PFSK-1 (cell line): Measurements from ENCODE around the gene MED17.

Source experiments
- FOXP2 ChIP-seq: optimal IDR thresholded peaks from 2 replicates; pipeline ENCODE3; 2011; ENCODE audit warnings: borderline replicate concordance, control low read depth, inconsistent platforms; ENCODE audit not compliant: insufficient read depth; ENCODE audit errors: extremely low read length, extremely low read depth
- POLR2AphosphoS5 ChIP-seq: IDR thresholded peaks from 2 replicates; pipeline ENCODE4 v1.6.1; 2012; ENCODE audit warnings: low read depth, mild to moderate bottlenecking, control low read depth, low read length, moderate library complexity
- SIN3A ChIP-seq: IDR thresholded peaks from 2 replicates; pipeline ENCODE4 v1.6.1; 2012; ENCODE audit warnings: mild to moderate bottlenecking, low read length, moderate library complexity, borderline replicate concordance; ENCODE audit not compliant: insufficient read depth
- TAF1 ChIP-seq: IDR thresholded peaks from 2 replicates; pipeline ENCODE4 v1.6.1; 2012; ENCODE audit warnings: low read length, control low read depth, borderline replicate concordance; ENCODE audit not compliant: insufficient read depth
- TF ChIP-seq, protein P1 (sequence below), 2 experiments: IDR thresholded peaks; 2 replicates each; pipeline versions ENCODE4 v1.6.1 to v1.8.0; 2011 to 2012; ENCODE audit warnings: low read depth in 2 of 2, low read length in 2 of 2, control low read depth in 1 of 2, inconsistent platforms in 1 of 2, mild to moderate bottlenecking in 1 of 2, moderate library complexity in 1 of 2; ENCODE audit not compliant: insufficient read depth in 1 of 2

Gene MED17

GRCh38 chr11:93831343-93832127 is 47.5 kb downstream of the MED17 start:
- TF ChIP-seq SIN3A (no peak), FOXP2 (no peak), TAF1 (no peak), POLR2AphosphoS5 (no peak)
- TF ChIP-seq, protein P1, sequence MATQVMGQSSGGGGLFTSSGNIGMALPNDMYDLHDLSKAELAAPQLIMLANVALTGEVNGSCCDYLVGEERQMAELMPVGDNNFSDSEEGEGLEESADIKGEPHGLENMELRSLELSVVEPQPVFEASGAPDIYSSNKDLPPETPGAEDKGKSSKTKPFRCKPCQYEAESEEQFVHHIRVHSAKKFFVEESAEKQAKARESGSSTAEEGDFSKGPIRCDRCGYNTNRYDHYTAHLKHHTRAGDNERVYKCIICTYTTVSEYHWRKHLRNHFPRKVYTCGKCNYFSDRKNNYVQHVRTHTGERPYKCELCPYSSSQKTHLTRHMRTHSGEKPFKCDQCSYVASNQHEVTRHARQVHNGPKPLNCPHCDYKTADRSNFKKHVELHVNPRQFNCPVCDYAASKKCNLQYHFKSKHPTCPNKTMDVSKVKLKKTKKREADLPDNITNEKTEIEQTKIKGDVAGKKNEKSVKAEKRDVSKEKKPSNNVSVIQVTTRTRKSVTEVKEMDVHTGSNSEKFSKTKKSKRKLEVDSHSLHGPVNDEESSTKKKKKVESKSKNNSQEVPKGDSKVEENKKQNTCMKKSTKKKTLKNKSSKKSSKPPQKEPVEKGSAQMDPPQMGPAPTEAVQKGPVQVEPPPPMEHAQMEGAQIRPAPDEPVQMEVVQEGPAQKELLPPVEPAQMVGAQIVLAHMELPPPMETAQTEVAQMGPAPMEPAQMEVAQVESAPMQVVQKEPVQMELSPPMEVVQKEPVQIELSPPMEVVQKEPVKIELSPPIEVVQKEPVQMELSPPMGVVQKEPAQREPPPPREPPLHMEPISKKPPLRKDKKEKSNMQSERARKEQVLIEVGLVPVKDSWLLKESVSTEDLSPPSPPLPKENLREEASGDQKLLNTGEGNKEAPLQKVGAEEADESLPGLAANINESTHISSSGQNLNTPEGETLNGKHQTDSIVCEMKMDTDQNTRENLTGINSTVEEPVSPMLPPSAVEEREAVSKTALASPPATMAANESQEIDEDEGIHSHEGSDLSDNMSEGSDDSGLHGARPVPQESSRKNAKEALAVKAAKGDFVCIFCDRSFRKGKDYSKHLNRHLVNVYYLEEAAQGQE (IDR thresholded peaks at IDR 0.05; ENCODE audit: insufficient read depth in 1 of 2, low read depth in 2 of 2, low read length in 2 of 2) = no peak

- TF ChIP-seq, protein P1 (IDR thresholded peaks at IDR 0.05; ENCODE audit: insufficient read depth in 1 of 2, low read depth in 2 of 2, low read length in 2 of 2) = no peak
- TF ChIP-seq SIN3A (no peak), TAF1 (no peak), FOXP2 (no peak), POLR2AphosphoS5 (no peak)
These were observed 48.7 kb downstream of the MED17 start for GRCh38 chr11:93832780-93833179.

DNA sequence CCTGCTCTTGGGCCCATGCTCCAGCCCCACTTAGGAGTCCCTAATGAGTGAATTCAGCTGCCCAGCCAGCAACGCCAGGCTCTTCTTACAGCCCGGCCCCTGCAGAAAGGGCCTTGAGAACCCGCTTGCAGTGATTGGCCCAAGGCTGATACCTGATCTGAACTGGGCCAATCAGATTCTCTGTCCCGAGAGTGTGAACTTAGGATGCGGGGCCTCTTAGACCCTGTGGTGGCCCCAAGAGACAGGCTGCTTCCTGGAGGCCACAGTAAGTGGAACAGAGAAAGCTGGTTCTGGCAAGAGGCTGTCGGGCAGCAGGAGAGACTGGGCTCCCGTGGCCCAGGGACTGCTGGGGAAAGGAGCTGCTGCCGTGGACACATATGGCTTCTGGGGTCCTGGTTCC is 54.9 kb downstream of the MED17 start:
- TF ChIP-seq FOXP2 (no peak), SIN3A (no peak), TAF1 (no peak), POLR2AphosphoS5 (no peak)
- TF ChIP-seq, protein P1 (IDR thresholded peaks at IDR 0.05; ENCODE audit: insufficient read depth in 1 of 2, low read depth in 2 of 2, low read length in 2 of 2) = no peak

DNA sequence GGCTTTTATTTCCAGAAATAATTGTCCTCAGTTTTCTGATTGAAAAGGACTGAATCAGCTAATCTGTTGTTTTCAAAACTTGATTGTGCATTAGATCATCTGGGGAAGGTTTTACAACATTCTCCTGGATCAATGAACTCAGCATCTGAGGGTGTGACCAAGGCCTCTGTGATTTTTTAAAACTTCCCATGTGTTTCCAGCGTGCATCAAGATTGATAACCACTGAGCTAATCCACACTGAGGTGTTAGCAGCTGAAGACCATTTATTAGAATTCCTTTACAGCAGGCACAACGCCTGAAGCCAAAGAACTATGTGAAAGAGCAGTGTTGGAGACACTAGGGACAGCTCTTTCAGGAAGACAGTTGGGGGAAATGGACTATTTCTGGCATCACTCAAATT is 56.1 kb downstream of the MED17 start:
- TF ChIP-seq, protein P1 (IDR thresholded peaks at IDR 0.05; ENCODE audit: insufficient read depth in 1 of 2, low read depth in 2 of 2, low read length in 2 of 2) = no peak
- no peak for TF ChIP-seq POLR2AphosphoS5
- TF ChIP-seq TAF1 = no peak
- no peak for TF ChIP-seq FOXP2
- no peak for TF ChIP-seq SIN3A

DNA sequence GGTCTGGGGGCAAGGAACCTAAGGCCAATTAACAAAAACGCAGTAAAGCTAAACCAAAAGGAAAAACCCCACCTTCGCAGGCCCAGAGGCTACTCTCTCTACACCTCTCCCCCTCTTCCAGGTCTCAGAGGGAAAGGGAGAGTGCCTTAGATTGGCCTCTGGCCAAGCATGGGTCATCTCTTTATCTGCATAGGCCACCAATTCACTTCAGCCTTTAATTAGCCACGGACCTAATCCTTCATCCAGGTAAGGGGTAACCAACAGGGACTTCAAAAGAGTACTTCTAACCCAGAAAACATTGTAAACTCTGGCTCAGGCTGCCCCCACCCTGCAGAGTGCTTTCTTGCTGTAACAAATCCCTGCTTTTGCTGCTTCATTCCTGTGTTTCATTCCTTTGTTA is 56.9 kb downstream of the MED17 start:
- TF ChIP-seq SIN3A (no peak), TAF1 (no peak), POLR2AphosphoS5 (no peak), FOXP2 (no peak)
- TF ChIP-seq, protein P1 (IDR thresholded peaks at IDR 0.05; ENCODE audit: insufficient read depth in 1 of 2, low read depth in 2 of 2, low read length in 2 of 2) = no peak
